ENCODE data around the gene NT5E. TPM values are rescaled to one million over a fixed set of nuclear protein-coding genes. Genes with fewer than 3 reads are reported as not detected.

The NT5E gene
- total and polyA plus RNA-seq, 2 experiments from 2014 or later: 0.18 to 1.5 TPM

- TF ChIP-seq ZNF462 (CRISPR knock-in tag; IDR thresholded peaks at IDR 0.05): no peak
- no peak for TF ChIP-seq POLR2AphosphoS5 (IDR thresholded peaks at IDR 0.05; ENCODE audit: low read depth)
- TF ChIP-seq ETS1 (IDR thresholded peaks at IDR 0.05): no peak
- TF ChIP-seq EZH2 (IDR thresholded peaks at IDR 0.05; ENCODE audit: low read depth, unreplicated experiment): no peak
- no peak for TF ChIP-seq ZNF114 (CRISPR knock-in tag; IDR thresholded peaks at IDR 0.05)
- TF ChIP-seq ZNF331 (CRISPR knock-in tag; IDR thresholded peaks at IDR 0.05; ENCODE audit: low read depth): no peak
- TF ChIP-seq CREB1 (CRISPR knock-in tag; IDR thresholded peaks at IDR 0.05; ENCODE audit: low read depth): no peak
- no peak for TF ChIP-seq EZH2phosphoT487 (IDR thresholded peaks at IDR 0.05; ENCODE audit: unreplicated experiment)
Observed at GRCh38 chr6:85416049-85416448, 33.8 kb upstream of the NT5E start (continued).

GRCh38 chr6:85416766-85417165 is 33.1 kb upstream of the NT5E start:
- Mint-ChIP-seq H3K27ac (no peak overlapping the region), H3K4me3 (no peak overlapping the region), H3K36me3 (ENCODE audit: low read depth) (no peaks in the 10 kb centered on the region), H3K9me3 (no peaks in the 10 kb centered on the region), H3K27me3 (ENCODE audit: insufficient read depth, low read depth, poor library complexity) (no peaks in the 10 kb centered on the region), H3K4me1 (no peaks in the 10 kb centered on the region)
- H3K4me2 ChIP-seq: no peak overlapping the region
- H3K27ac ChIP-seq (ENCODE audit: low read depth): no peak overlapping the region
- H3K36me3 ChIP-seq (ENCODE audit: insufficient read depth): no peaks in the 10 kb centered on the region
- H3K4me1 ChIP-seq (ENCODE audit: insufficient read depth): no peaks in the 10 kb centered on the region
- ATAC-seq (no peak), DNase-seq (ENCODE audit: low spot score) (no peak)
- no peak overlapping the region for H2AFZ ChIP-seq
- no peak overlapping the region for H3K4me3 ChIP-seq
- H3K79me2 ChIP-seq (replicated peaks; ENCODE audit: insufficient read depth): no peaks in the 10 kb centered on the region
- no peaks in the 10 kb centered on the region for H3F3A ChIP-seq (replicated peaks; ENCODE audit: low read depth)
- H3K9me2 ChIP-seq (ENCODE audit: insufficient read depth): peaks cover 6% of the 10 kb centered on the region; the same call in 1 of the 2 replicates
- TF ChIP-seq EZH2phosphoT487 (IDR thresholded peaks at IDR 0.05; ENCODE audit: unreplicated experiment) (no peak), EZH2 (IDR thresholded peaks at IDR 0.05; ENCODE audit: low read depth, unreplicated experiment) (no peak)
- H4K20me1 ChIP-seq (replicated peaks; ENCODE audit: insufficient read depth): no peaks in the 10 kb centered on the region
- no peaks in the 10 kb centered on the region for H3K27me3 ChIP-seq (ENCODE audit: insufficient read depth)
